Suprapubic skin (tissue), 4 donors: ENCODE results near the gene STARD8. TPM values are rescaled to one million over a fixed set of nuclear protein-coding genes. Genes with fewer than 3 reads are reported as not detected.
"Not testable (repeated sequence)": the region's sequence is repeated elsewhere in the genome, so short reads cannot be mapped to it uniquely, and the experiment has no call there.

ENCODE experiments used
- DNase-seq, 2 donors: peaks; one replicate each; pipeline ENCODE4 v3.0.0-alpha.2; 2019; ENCODE audit warnings: low spot score in 2 of 2
- H3K27ac ChIP-seq: fragments of 200-600 bp; sonication (generic); one replicate; pipeline ENCODE4 v1.5.1; 2019
- H3K27me3 ChIP-seq: fragments of 200-600 bp; sonication (generic); one replicate; pipeline ENCODE4 v1.5.1; 2019
- H3K36me3 ChIP-seq: fragments of 200-600 bp; sonication (generic); one replicate; pipeline ENCODE4 v1.5.1; 2019
- H3K4me1 ChIP-seq: fragments of 200-600 bp; sonication (generic); one replicate; pipeline ENCODE4 v1.5.1; 2019
- H3K4me3 ChIP-seq: fragments of 200-600 bp; sonication (generic); one replicate; pipeline ENCODE4 v1.5.1; 2019; ENCODE audit warnings: mild to moderate bottlenecking
- H3K9me3 ChIP-seq: fragments of 200-600 bp; sonication (generic); one replicate; pipeline ENCODE4 v1.5.1; 2019
- EP300 ChIP-seq: sonication (generic); formaldehyde crosslinking; IDR thresholded peaks from one replicate; pipeline ENCODE4 v1.6.1; 2017; ENCODE audit warnings: antibody characterized with exemption
- POLR2A ChIP-seq, 2 donors: fragments of 450-650 bp; IDR thresholded peaks; one replicate each; pipeline ENCODE4 v1.6.1; 2017; ENCODE audit warnings: antibody characterized with exemption in 2 of 2, mild to moderate bottlenecking in 2 of 2, moderate library complexity in 2 of 2
- POLR2AphosphoS5 ChIP-seq, 3 donors: sonication (generic); formaldehyde crosslinking; IDR thresholded peaks; one replicate each; pipeline ENCODE4 v1.6.1; 2017; ENCODE audit warnings: antibody characterized with exemption in 3 of 3
- WGBS: methylation state at CpG from one replicate; pipeline ENCODE4 v1.1.5; 2018; 5-methylcytosine and 5-hydroxymethylcytosine counted together
- total RNA-seq, 4 donors: library from RNA; depleted of rRNA; stranded (reverse); fragments of >200 nt; gene quantifications; one replicate each; pipeline ENCODE4 v1.1.0, GENCODE V29; 2016
- TF ChIP-seq, protein P1 (sequence below), 2 donors: fragments of 200-600 bp in 1 of 2; fragments of 450-650 bp in 1 of 2; sonication (generic) in 1 of 2; IDR thresholded peaks; one replicate each; pipeline ENCODE4 v1.5.1; 2016 to 2019; ENCODE audit warnings: antibody characterized with exemption in 2 of 2, mild to moderate bottlenecking in 1 of 2, moderate library complexity in 1 of 2

The STARD8 gene
- total RNA-seq, 4 donors from 2014 or later = 2.0 to 4.5 (median 2.3) TPM

DNA sequence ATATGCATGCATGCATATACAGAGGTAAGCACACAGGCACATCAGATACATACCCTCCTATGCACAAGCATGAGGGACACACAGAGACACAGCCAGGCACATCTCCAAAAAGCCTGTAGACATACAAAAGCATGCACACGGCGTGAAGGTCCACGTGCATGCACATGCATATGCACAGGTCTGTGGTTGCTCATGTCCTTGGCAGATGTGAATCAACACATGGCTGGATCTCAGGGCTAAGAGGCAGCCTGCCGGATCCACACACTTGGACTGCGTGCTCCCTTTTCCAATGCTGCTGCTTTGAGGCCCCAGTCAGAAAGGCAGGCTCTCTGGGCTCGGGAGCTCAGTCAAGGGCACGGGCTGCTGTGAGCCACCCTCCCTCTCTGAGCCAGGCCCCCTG, 3.6 kb downstream of the STARD8 start:
- no peak overlapping the region for H3K4me3 ChIP-seq
- TF ChIP-seq POLR2A (IDR thresholded peaks at IDR 0.05) (no peak), POLR2AphosphoS5 (IDR thresholded peaks at IDR 0.05) (no peak), EP300 (no peak)
- TF ChIP-seq, protein P1, sequence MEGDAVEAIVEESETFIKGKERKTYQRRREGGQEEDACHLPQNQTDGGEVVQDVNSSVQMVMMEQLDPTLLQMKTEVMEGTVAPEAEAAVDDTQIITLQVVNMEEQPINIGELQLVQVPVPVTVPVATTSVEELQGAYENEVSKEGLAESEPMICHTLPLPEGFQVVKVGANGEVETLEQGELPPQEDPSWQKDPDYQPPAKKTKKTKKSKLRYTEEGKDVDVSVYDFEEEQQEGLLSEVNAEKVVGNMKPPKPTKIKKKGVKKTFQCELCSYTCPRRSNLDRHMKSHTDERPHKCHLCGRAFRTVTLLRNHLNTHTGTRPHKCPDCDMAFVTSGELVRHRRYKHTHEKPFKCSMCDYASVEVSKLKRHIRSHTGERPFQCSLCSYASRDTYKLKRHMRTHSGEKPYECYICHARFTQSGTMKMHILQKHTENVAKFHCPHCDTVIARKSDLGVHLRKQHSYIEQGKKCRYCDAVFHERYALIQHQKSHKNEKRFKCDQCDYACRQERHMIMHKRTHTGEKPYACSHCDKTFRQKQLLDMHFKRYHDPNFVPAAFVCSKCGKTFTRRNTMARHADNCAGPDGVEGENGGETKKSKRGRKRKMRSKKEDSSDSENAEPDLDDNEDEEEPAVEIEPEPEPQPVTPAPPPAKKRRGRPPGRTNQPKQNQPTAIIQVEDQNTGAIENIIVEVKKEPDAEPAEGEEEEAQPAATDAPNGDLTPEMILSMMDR (IDR thresholded peaks at IDR 0.05) = no peak
- H3K27ac ChIP-seq = no peak overlapping the region
- no peak for DNase-seq
- H3K36me3 ChIP-seq = no peaks in the 10 kb centered on the region
- no peaks in the 10 kb centered on the region for H3K9me3 ChIP-seq
- no peaks in the 10 kb centered on the region for H3K27me3 ChIP-seq
- 60% methylated on average over 3 of the region's 7 CpGs for WGBS
- peaks cover 8% of the 10 kb centered on the region for H3K4me1 ChIP-seq

- Histone ChIP-seq H3K36me3 (no peaks in the 10 kb centered on the region), H3K4me3 (no peak overlapping the region), H3K27ac (no peak overlapping the region), H3K4me1 (peaks cover 4% of the 10 kb centered on the region), H3K27me3 (no peaks in the 10 kb centered on the region), H3K9me3 (no peaks in the 10 kb centered on the region)
- TF ChIP-seq POLR2A (IDR thresholded peaks at IDR 0.05) = no peak
- no peak for TF ChIP-seq POLR2AphosphoS5 (IDR thresholded peaks at IDR 0.05)
- TF ChIP-seq, protein P1 (IDR thresholded peaks at IDR 0.05) = no peak
- TF ChIP-seq EP300 = no peak
- no peak for DNase-seq
- 65% methylated on average over 6 of the region's 6 CpGs for WGBS
Measured at GRCh38 chrX:68652326-68653170, 5.1 kb downstream of the STARD8 start.

- H3K4me1 ChIP-seq = peaks cover 1% of the 10 kb centered on the region
- no peaks in the 10 kb centered on the region for H3K27me3 ChIP-seq
- H3K27ac ChIP-seq = no peak overlapping the region
- WGBS = 67% methylated on average over 3 of the region's 3 CpGs
- no peaks in the 10 kb centered on the region for H3K36me3 ChIP-seq
- no peak for TF ChIP-seq POLR2A (IDR thresholded peaks at IDR 0.05)
- TF ChIP-seq EP300 = no peak
- no peak for TF ChIP-seq POLR2AphosphoS5 (IDR thresholded peaks at IDR 0.05)
- TF ChIP-seq, protein P1 (IDR thresholded peaks at IDR 0.05) = no peak
- H3K9me3 ChIP-seq = no peaks in the 10 kb centered on the region
- no peak for DNase-seq
- no peak overlapping the region for H3K4me3 ChIP-seq
Measured at GRCh38 chrX:68654693-68655092, 7.2 kb downstream of the STARD8 start.

DNA sequence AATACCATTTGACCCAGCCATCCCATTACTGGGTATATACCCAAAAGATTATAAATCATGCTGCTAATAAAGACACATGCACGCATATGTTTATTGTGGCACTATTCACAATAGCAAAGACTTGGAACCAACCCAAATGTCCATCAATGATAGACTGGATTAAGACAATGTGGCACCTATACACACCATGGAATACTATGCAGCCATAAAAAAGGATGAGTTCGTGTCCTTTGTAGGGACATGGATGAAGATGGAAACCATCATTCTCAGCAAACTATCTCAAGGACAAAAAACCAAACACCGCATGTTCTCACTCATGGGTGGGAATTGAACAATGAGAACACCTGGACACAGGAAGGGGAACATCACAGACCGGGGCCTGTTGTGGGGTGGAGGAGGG, 9.0 kb downstream of the STARD8 start:
- not testable (repeated sequence) for H3K4me3 ChIP-seq, H3K9me3 ChIP-seq, H3K4me1 ChIP-seq, H3K27ac ChIP-seq, H3K27me3 ChIP-seq, H3K36me3 ChIP-seq, DNase-seq
- 93% methylated on average over 4 of the region's 4 CpGs for WGBS

- no peak for DNase-seq
- Histone ChIP-seq H3K36me3 (no peaks in the 10 kb centered on the region), H3K27me3 (no peaks in the 10 kb centered on the region), H3K9me3 (no peaks in the 10 kb centered on the region), H3K27ac (no peak overlapping the region), H3K4me3 (no peak overlapping the region), H3K4me1 (peaks cover 2% of the 10 kb centered on the region)
- WGBS = 73% methylated on average over 3 of the region's 3 CpGs
- TF ChIP-seq, protein P1 (IDR thresholded peaks at IDR 0.05) = no peak
- TF ChIP-seq POLR2AphosphoS5 (IDR thresholded peaks at IDR 0.05) (no peak), POLR2A (IDR thresholded peaks at IDR 0.05) (no peak), EP300 (no peak)
Measured at GRCh38 chrX:68658530-68658929, 11.1 kb downstream of the STARD8 start.
